ENCODE results near the gene BRINP2. TPM values are rescaled to one million over a fixed set of nuclear protein-coding genes. Genes with fewer than 3 reads are reported as not detected.

BRINP2 gene
- total and polyA plus RNA-seq, 2 of the 8 experiments (the other 6 are each of a cell fraction or from before 2014, with no cell fraction given), result 0.39 to 0.42 TPM

DNA sequence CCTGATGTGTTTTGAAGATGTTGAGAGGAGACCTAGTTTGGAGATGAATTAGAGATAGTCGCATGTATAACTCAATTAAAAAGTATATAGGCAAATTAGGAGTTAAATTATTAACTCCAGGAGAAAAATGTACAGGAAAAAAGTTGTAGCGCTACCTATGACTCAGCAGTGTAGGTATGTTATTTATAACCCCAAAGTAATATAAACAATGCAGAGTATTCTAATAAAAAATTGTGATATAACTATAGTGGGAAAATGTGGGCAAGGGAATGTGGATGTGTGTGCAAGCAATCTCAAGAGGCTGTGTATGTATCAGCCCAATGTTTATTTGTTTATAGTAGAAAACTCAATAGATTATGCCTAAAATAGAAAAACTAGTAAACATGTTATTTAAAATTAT lies 144.5 kb downstream of the BRINP2 start:
- CTCF ChIA-PET (ENCODE audit: partially characterized antibody), result interaction anchor here (1.2 to 1.3 kb wide), 2 partner anchors 19 to 40 kb away, joined by 3 to 4 read pairs; no protein-coding TSS in a partner anchor
- Histone ChIP-seq H2BK20ac (ENCODE audit: low read length) (no peak overlapping the region), H2BK5ac (ENCODE audit: low read depth, low read length) (no peak overlapping the region), H3K14ac (ENCODE audit: insufficient read length) (no peak overlapping the region), H4K20me1 (replicated peaks in 1 of 2; ENCODE audit: control insufficient read depth in 1 of 2, insufficient read depth in 2 of 2, low read length in 2 of 2) (no peaks in the 10 kb centered on the region), H2BK15ac (ENCODE audit: low read length) (no peak overlapping the region), H2BK120ac (replicated peaks; ENCODE audit: low read depth, low read length) (no peak overlapping the region), H3K4me3 (ENCODE audit: extremely low read depth in 1 of 4, insufficient read depth in 2 of 4, low read depth in 3 of 4, low read length in 4 of 4) (no peak overlapping the region), H4K8ac (ENCODE audit: extremely low read depth, insufficient read depth, low read length) (no peak overlapping the region), H3K23ac (ENCODE audit: insufficient read length) (no peak overlapping the region), H2AFZ (ENCODE audit: low read length) (no peak overlapping the region), H3K79me2 (ENCODE audit: control insufficient read depth in 1 of 2, insufficient read depth in 2 of 2, low read length in 2 of 2) (no peaks in the 10 kb centered on the region), H2BK12ac (ENCODE audit: low read depth, low read length) (no peak overlapping the region), H3K9ac (replicated peaks in 1 of 4; ENCODE audit: extremely low read depth in 1 of 4, low read depth in 3 of 4, low read length in 3 of 4) (no peak overlapping the region), H3K36me3 (ENCODE audit: control insufficient read depth in 2 of 4, insufficient read depth in 4 of 4, low read length in 3 of 4) (no peaks in the 10 kb centered on the region), H3K56ac (replicated peaks; ENCODE audit: insufficient read length, low read depth, low read length) (no peak overlapping the region), H3K9me3 (ENCODE audit: insufficient read depth in 2 of 2, low read depth in 1 of 2, low read length in 1 of 2) (no peaks in the 10 kb centered on the region), H2AK5ac (ENCODE audit: low read depth, low read length) (no peak overlapping the region), H3K27ac (ENCODE audit: low read depth, low read length) (no peak overlapping the region), H4K91ac (replicated peaks; ENCODE audit: insufficient read length, low read length) (no peak overlapping the region), H3K4ac (replicated peaks; ENCODE audit: insufficient read length, low read depth, low read length) (no peak overlapping the region), H3K4me1 (replicated peaks in 1 of 4; ENCODE audit: control insufficient read depth in 3 of 4, insufficient read depth in 4 of 4, low read length in 3 of 4) (no peaks in the 10 kb centered on the region), H3K79me1 (ENCODE audit: low read depth, low read length) (no peaks in the 10 kb centered on the region), H3K4me2 (ENCODE audit: insufficient read depth in 1 of 2, low read depth in 2 of 2, low read length in 2 of 2) (no peak overlapping the region), H3K27me3 (replicated peaks in 1 of 4; ENCODE audit: control insufficient read depth in 3 of 4, extremely low read depth in 1 of 4, insufficient read depth in 3 of 4, low read length in 3 of 4) (no peaks in the 10 kb centered on the region), H3K23me2 (ENCODE audit: low read depth, low read length) (no peaks in the 10 kb centered on the region), H3K18ac (ENCODE audit: extremely low read depth, low read length) (no peak overlapping the region), H4K5ac (ENCODE audit: insufficient read length, low read depth, low read length) (no peak overlapping the region)
- 61% methylated on average over 2 of the region's 2 CpGs; no CpG with 5 or more reads in 1 of the 2 experiments for WGBS, 2 experiments (ENCODE audit: extremely low coverage in 1 of 2, insufficient coverage in 1 of 2, insufficient read length in 1 of 2, insufficient replicate concordance in 2 of 2, low coverage in 1 of 2, low lambda C conversion rate in 2 of 2, missing lambda C conversion rate in 1 of 2)
- no peak for TF ChIP-seq BCL11A (IDR thresholded peaks at IDR 0.05; ENCODE audit: low read depth in 2 of 2, low read length in 2 of 2)
- TF ChIP-seq RXRA (IDR thresholded peaks at IDR 0.05; ENCODE audit: insufficient read depth, low read depth, low read length), result no peak
- TF ChIP-seq POU5F1 (IDR thresholded peaks at IDR 0.05; ENCODE audit: low read depth, low read length), result no peak
- no peak for TF ChIP-seq TCF12 (IDR thresholded peaks at IDR 0.05; ENCODE audit: low read depth, low read length)
- no peak for TF ChIP-seq SP4 (IDR thresholded peaks at IDR 0.05; ENCODE audit: low read length)
- FAIRE-seq (no peak), DNase-seq (ENCODE audit: low read depth in 1 of 2, low spot score in 2 of 2) (no peak)
- POLR2A ChIA-PET (ENCODE audit: partially characterized antibody), result no interaction called here

Measured in H1 (cell line).